ENCODE data around the gene AGR2. TPM values are rescaled to one million over a fixed set of nuclear protein-coding genes. Genes with fewer than 3 reads are reported as not detected.

The AGR2 gene
- total RNA-seq, 1 experiment from 2014 or later: not detected

DNA sequence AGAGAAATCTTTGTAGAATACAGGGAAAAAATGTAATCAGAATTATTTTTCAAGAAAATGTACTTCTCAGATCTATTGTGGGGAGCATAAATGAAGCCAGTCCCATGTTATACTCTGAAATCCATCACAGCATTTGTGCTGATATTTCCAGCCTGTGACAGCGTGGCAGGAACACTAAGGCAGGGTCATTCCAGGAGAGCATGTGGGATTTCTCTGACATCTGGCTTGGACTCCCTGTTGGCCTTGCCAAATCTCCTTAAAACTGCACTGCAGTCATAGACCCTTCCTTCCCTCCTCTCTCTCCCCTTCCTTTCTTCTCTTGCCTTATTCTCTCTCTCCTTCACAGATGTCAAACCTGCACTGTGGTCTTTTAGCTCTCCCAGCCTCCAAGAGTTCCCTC lies 57.7 kb downstream of the AGR2 start:
- DNase-seq: no peak
- Histone ChIP-seq H4K20me1 (ENCODE audit: control insufficient read depth, insufficient read depth, insufficient read length) (no peaks in the 10 kb centered on the region), H3K23me2 (ENCODE audit: insufficient read length, low read depth, low read length, poor library complexity, severe bottlenecking) (no peaks in the 10 kb centered on the region), H3T11ph (ENCODE audit: low read length) (no peak overlapping the region), H3K23ac (ENCODE audit: insufficient read length, low read depth, low read length) (no peak overlapping the region), H3K4me1 (ENCODE audit: insufficient read depth, low read length) (peaks cover 5% of the 10 kb centered on the region; the same call in 1 of the 2 replicates), H4K8ac (replicated peaks; ENCODE audit: insufficient read length, low read depth, low read length) (no peak overlapping the region), H3K4ac (ENCODE audit: low read depth, low read length) (no peak overlapping the region), H3K14ac (ENCODE audit: insufficient read depth, low read length) (no peak overlapping the region), H2BK5ac (ENCODE audit: insufficient read length, low read length) (no peak overlapping the region), H2BK15ac (ENCODE audit: low read depth, low read length) (no peak overlapping the region), H2AK5ac (ENCODE audit: insufficient read length, low read length) (no peak overlapping the region), H3K27ac (ENCODE audit: insufficient read length, low read depth, low read length) (no peak overlapping the region), H3K9ac (ENCODE audit: extremely low read depth, insufficient read length, low read length) (no peak overlapping the region), H2BK120ac (ENCODE audit: low read depth, low read length, poor library complexity, severe bottlenecking) (no peak overlapping the region), H3K9me3 (ENCODE audit: control insufficient read depth, low read depth, low read length) (no peaks in the 10 kb centered on the region), H3K79me1 (ENCODE audit: insufficient read depth, low read depth, low read length, poor library complexity, severe bottlenecking) (no peaks in the 10 kb centered on the region), H3K4me2 (ENCODE audit: insufficient read depth, insufficient read length, low read length) (no peak overlapping the region), H3K27me3 (ENCODE audit: insufficient read depth, low read length) (no peaks in the 10 kb centered on the region), H3K18ac (ENCODE audit: insufficient read length, low read depth, low read length) (no peak overlapping the region), H4K91ac (ENCODE audit: insufficient read length, low read depth, low read length) (no peak overlapping the region), H2BK12ac (ENCODE audit: insufficient read length, low read depth, low read length) (no peak overlapping the region), H2BK20ac (ENCODE audit: low read depth, low read length, poor library complexity, severe bottlenecking) (no peak overlapping the region), H3K79me2 (ENCODE audit: insufficient read depth, low read length) (no peaks in the 10 kb centered on the region), H4K5ac (ENCODE audit: insufficient read length, low read depth, low read length) (no peak overlapping the region), H2AFZ (ENCODE audit: low read length) (no peak overlapping the region), H3K56ac (ENCODE audit: insufficient read length, low read depth, low read length) (no peak overlapping the region)
- no peaks in the 10 kb centered on the region for H3K9me3 Mint-ChIP-seq
- no peak overlapping the region for H3K27ac Mint-ChIP-seq
- no peak overlapping the region for H3K4me3 Mint-ChIP-seq
- no peaks in the 10 kb centered on the region; the same call in 1 of the 2 replicates for H3K27me3 Mint-ChIP-seq (ENCODE audit: low read depth)
- no peaks in the 10 kb centered on the region; a peak in 1 of 7 replicates for H3K36me3 Mint-ChIP-seq (ENCODE audit: insufficient read depth in 1 of 3, low read depth in 3 of 3)
- WGBS (ENCODE audit: extremely low coverage, insufficient read length, low lambda C conversion rate): no CpG with 5 or more reads among the region's 1 CpG
- H3K4me1 Mint-ChIP-seq: peaks cover 17 to 18% of the 10 kb centered on the region in 2 experiments
- TF ChIP-seq, protein P1, sequence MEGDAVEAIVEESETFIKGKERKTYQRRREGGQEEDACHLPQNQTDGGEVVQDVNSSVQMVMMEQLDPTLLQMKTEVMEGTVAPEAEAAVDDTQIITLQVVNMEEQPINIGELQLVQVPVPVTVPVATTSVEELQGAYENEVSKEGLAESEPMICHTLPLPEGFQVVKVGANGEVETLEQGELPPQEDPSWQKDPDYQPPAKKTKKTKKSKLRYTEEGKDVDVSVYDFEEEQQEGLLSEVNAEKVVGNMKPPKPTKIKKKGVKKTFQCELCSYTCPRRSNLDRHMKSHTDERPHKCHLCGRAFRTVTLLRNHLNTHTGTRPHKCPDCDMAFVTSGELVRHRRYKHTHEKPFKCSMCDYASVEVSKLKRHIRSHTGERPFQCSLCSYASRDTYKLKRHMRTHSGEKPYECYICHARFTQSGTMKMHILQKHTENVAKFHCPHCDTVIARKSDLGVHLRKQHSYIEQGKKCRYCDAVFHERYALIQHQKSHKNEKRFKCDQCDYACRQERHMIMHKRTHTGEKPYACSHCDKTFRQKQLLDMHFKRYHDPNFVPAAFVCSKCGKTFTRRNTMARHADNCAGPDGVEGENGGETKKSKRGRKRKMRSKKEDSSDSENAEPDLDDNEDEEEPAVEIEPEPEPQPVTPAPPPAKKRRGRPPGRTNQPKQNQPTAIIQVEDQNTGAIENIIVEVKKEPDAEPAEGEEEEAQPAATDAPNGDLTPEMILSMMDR (conservative IDR thresholded peaks at IDR 0.05): no peak
